Kasumi-1 (cell line): ENCODE data around the gene PHLDB2.

Source experiments
- DNase-seq, 2 experiments: peaks; one replicate each; lab custom pipeline; 2025; lab: John Stamatoyannopoulos, UW

Gene PHLDB2

GRCh38 chr3:111926266-111926676 lies 67.2 kb downstream of the PHLDB2 start:
- no peak for DNase-seq

- DNase-seq = no peak
Observed at GRCh38 chr3:111928613-111929012, 69.5 kb downstream of the PHLDB2 start.

- DNase-seq = no peak
Observed at GRCh38 chr3:111929484-111929883, 70.4 kb downstream of the PHLDB2 start.

DNA sequence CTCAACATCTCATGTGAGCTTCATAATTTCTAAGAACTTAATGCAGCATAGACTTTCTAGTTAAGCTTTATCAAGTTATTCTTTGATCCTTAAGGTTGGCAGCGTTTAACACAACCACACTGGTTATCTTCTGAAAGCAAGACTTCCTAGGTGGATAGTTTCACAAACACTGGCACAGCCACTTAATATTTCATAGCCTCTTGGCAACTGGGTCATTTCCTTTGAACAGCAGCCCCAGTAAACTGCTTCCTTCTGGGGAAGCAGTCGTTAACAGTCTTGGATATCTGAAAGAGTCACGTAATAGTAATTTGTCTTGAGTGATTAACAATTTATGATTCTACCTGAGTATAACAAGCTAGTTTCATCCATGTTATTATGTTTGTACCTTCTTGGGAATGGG lies 73.9 kb downstream of the PHLDB2 start:
- no peak for DNase-seq

DNA sequence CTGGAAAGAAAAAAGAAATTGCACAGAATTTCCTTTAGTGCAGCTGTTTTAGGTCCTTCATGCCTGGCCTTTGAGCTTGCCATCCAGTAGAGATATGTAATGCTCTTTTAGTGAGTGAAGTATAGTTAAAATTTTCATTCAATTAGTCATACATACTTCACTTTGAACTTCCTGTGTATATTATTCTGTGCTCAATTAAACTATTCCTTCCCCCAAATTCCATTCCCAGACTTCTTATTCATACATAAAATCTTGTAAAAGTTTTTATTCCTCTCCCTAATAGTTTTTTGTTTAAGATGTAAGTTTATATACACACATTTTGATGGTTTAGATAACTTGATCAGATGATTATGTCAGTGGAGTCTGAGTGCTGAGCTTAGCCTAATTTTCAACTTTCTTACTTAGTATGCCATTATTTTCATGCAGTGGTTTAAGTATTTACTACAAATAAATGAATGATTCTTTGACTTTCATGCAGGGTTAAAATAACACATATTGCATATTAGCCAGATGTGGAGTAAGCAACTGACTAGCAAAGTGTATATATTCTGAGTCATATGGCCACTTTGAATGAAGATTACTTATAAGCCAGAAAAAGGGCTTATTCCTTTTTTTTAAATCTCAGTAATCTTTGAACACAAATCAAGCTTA lies 77.3 kb downstream of the PHLDB2 start:
- no peak for DNase-seq

- DNase-seq = no peak
Observed at GRCh38 chr3:111936967-111937366, 77.9 kb downstream of the PHLDB2 start.

- DNase-seq = no peak
Observed at GRCh38 chr3:111937871-111938270, 78.8 kb downstream of the PHLDB2 start.

DNA sequence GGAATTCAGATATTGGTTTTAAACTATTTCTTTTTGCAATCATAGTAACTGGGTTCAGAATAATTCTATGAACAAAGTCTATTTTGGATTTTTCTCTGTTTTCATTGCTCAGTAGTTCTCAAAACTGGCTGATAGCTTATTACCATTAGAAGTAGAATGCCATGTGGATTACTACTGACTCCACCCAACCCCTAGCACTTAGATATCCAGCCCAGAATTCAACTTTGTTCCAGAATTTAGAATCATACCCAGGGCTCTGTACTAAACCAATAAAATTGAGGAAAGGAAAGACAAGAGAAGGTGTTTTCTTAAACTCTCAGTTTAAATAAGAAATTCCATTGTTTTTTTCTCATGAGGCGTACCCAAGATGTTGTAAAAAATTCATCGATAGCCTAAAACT lies 80.8 kb downstream of the PHLDB2 start:
- DNase-seq = no peak

- no peak for DNase-seq
Observed at GRCh38 chr3:111943533-111943932, 84.5 kb downstream of the PHLDB2 start.

DNA sequence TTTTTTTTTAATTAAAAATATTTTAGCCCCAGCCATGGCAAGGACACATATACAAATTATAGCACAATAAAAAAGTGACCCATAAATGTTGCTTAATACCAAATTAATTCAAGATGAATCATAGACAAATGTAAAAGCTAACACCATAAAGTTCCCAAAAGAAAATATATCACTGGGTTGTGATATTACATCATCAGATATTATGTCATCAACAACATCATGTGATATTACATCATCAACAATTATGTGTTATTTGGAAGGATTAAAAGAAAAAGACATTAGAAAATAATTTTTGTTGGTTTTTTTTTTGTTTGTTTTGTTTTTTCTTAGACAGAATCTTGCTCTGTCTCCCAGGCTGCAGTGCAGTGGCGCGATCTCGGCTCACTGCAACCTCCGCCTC lies 85.3 kb downstream of the PHLDB2 start:
- DNase-seq = no peak

DNA sequence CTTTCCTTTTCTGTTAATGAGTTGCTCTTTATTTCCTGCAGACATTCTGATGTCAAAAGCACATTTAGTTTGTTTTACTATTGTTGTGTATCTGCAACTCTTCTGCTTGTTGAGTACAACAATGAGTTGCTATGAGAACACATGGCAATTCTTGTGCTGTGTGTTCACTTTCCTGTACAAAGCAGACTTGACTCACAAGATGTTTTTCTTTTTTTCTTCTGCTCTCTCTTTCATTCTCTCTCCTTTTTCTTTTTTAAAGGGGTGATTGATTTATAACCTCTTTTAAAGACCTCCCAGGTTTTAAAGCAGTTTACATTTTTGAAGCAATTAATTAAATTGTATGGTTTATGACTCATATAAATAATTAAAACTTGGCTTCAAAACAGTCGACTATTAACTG lies 88.2 kb downstream of the PHLDB2 start:
- no peak for DNase-seq

DNA sequence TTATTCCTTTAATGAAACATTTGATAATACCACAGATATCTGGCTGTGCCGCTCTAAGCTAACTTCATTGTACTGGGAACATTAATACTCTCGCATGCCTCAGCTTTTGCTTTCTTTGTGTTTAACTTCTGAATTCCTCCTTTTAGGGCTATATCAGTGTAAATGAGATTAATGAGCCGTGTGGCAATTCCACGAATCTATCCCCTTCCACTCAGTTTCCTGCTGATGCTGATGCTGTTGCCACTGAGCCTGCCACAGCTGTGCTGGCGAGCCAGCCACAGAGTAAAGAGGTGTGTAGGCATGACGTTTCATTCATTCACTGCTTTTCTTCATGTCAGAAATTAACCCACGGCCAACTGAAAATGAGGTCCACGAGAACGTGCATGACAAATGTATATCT lies 89.7 kb downstream of the PHLDB2 start:
- no peak for DNase-seq

- no peak for DNase-seq
Observed at GRCh38 chr3:111949712-111950111, 90.6 kb downstream of the PHLDB2 start.

- DNase-seq = no peak
Observed at GRCh38 chr3:111951032-111951431, 92.0 kb downstream of the PHLDB2 start.

DNA sequence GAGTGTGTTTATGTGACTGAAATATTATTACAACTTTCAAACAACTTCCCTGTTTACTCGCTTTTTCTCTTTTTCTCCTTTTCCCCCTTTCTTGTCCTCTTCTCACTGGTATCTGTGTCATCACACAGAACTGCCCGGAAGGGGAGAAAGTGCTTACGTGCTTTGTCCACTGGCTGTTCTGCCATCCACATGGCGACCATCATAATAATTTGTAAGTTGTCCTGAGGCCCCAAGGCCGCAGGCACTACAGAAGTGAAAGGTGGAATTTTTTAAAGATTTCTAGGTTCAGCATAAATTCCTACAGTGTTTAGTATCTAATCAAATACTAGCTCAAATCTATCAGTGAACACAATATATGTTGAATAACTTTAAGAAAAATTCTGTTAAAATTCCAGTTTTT lies 93.0 kb downstream of the PHLDB2 start:
- no peak for DNase-seq

DNA sequence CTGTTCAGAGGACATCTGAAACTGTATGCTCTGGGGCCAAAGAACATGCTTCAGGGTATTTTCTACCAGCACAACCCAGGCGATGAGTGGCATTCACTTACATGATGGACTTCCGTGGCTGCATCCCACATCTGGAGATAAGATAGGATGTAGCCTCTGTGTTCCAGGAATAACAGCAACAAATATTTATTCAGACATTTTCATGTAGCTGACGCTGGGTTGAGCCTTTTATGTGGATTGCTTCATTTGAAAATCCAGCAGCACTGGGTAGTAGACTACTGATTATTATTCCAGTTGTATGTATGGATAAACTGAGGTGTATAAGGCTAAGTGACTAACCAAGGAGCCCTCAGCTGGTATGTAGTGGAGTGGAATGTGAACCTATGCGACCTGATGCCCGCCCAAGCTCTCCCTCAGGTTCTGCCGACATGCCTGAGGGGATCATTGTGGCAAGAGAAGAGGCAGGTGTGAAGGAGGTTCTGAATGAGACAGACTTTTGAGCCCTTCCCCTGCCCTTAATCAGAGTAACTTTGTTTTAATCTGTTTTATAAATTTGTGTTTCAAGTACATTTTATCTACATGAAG lies 93.9 kb downstream of the PHLDB2 start:
- no peak for DNase-seq

- DNase-seq = no peak
Observed at GRCh38 chr3:111954228-111954990, 95.3 kb downstream of the PHLDB2 start.

DNA sequence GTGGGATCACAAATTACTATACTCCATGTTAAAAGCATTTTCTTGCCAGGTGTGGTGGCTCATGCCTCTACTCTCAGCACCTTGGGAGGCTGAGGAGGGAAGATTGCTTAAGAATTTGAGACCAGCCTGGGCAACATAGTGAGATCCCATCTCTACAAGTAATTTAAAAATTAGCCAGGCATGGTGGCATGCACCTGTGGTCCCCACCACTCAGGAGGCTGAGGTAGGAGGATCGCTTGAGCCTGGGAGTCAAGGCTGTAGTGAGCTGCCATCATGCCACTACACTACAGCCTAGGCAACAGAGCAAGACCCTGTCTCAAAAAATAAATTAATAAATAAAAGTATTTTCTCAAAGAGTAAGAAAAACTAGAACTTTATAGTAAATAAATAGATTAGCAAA lies 96.8 kb downstream of the PHLDB2 start:
- no peak for DNase-seq

DNA sequence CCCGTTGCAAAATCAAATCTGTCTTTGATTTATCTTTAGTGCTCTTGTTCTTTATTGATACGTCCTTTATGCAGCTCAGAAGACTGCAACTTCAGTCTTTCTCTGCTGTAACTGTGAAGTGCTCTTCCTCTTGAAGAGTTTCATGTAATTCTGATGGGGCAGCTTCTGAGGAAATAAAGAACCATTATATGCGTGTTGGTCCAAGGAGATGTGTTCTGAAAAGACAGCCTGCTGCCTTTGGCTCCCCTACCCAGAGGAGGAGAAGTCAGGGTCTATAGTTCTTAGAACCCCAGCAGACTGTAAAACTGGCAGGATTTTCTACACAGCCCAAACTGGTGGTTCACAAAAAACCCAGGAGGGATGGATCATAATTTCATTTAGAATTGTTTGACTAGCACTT lies 97.4 kb downstream of the PHLDB2 start:
- DNase-seq = no peak

DNA sequence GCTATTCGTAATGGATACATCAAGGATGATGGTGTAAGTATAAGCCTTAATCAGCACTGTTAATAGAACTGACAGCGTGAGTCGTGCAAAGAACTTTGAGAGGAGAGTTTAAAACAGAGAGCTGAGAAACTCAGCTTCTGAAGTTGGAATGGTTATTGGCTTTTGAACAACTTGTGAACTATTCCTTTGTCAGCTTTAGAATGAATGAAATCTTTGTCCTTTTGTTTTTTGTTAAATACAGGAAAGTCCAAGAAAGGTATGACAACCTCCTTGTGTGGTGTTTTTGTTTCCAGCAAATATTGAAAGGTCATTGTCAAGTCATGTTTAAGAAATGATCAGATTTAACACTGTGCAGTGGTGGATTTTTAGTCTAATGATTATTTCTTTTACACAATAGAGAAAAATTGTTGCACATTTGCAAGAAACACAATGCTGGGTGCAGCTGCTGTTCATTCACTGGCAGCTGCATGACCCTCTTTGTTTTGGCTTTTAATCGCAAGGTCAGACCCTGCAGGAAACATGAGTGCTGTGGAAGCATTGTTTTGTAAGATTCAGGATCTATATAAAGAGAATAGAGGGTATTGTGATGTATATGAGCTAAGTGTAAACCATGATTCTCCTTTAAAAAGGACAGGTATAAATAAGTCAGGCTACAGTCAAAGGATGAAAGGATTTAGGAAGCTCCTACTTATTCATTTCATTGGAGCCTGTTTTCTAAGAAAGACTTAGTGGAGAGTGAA lies 98.1 kb downstream of the PHLDB2 start:
- no peak for DNase-seq

DNA sequence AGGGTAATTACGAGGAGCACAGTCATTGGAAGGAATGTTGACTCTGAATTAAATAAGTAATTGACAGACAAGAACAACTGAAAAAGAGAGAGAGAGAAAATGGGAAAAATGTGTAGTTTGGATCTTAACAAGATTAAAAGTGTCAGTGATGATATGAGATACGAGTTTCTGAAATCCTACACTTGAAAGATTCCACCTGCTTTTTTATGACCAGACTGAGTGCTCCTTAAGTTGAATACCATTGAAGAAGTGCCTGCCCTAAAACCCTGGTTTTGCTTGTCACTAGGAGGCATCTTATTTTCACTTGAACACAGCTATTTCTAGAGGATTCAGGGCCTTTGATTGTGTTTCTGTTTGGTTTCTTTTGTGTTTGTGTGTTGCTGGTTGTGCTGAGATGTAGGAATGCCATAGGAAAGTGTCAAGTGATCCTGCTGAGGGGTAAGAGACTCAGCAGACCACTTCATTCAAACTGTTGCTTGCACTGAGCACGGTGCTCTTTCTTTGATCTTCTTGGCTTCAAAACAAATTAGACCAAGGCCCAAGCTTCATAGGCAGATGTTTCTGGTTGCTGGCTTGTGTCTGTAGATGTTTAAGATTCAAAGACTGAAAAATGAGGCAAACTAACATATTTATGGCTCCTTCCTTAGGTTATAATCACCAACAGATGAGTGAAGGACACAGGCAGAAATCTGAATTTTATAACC lies 102.5 kb downstream of the PHLDB2 start:
- no peak for DNase-seq

- DNase-seq = no peak
Observed at GRCh38 chr3:111963424-111963823, 104.4 kb downstream of the PHLDB2 start.
